Anterior cingulate cortex (tissue), 58 donors: Measurements from ENCODE around the gene DEGS1.
A peak's percentile ranks its signal among the peaks of the same experiment; 100 is the strongest.
"Not testable (repeated sequence)": the region's sequence is repeated elsewhere in the genome, so short reads cannot be mapped to it uniquely, and the experiment has no call there.

Experiments used
- DNase-seq, 58 donors: peaks; one replicate each; lab custom pipeline; 2025; lab: John Stamatoyannopoulos, UW

DEGS1 gene

DNA sequence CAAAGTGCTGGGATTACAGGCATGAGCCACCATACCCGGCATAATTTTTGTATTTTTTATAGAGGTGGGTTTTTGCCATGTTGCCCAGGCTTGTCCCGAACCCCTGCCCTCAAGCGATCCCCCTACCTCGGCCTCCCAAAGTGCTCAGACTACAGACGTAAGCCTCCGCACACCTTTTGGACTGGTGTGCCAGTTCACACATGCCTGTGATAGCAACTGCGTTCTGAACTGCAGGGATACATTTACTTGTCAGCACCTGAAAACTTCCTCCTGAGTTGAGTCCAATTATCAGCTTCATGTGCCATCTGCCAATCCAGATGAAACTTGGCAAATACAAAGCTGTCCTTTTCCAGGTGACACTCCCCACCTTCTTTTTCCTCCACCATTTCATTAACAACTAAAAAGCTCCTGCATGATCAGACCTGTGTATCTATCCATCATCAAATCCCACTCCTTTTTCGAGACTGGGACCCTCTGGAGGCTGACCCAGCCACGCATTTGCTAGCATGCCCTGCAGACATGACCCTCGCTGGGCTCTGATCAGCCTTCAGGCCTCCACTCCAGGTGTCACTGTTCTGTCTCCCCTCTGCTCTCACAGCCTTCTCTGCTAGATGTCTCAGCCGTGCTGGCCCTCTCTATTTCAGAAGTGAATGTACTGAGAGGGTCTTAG lies 2.1 kb upstream of the DEGS1 start:
- no peak for DNase-seq

DNA sequence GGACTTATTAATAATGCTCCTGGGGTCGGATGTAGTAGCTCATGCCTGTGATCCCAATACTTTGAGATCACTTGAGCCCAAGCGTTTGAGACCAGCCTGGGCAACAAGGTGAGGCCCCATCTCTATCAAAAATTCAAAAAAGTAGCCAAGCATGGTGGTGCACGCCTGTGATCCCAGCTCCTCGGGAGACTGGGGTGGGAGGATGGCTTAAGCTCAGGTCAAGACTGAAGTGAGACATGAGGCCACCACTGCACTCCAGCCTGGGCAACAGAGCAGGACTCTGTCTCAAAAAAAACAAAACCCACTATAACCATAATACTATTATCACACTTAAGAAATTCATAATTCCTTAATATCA lies 1.6 kb upstream of the DEGS1 start:
- DNase-seq, result no peak

DNA sequence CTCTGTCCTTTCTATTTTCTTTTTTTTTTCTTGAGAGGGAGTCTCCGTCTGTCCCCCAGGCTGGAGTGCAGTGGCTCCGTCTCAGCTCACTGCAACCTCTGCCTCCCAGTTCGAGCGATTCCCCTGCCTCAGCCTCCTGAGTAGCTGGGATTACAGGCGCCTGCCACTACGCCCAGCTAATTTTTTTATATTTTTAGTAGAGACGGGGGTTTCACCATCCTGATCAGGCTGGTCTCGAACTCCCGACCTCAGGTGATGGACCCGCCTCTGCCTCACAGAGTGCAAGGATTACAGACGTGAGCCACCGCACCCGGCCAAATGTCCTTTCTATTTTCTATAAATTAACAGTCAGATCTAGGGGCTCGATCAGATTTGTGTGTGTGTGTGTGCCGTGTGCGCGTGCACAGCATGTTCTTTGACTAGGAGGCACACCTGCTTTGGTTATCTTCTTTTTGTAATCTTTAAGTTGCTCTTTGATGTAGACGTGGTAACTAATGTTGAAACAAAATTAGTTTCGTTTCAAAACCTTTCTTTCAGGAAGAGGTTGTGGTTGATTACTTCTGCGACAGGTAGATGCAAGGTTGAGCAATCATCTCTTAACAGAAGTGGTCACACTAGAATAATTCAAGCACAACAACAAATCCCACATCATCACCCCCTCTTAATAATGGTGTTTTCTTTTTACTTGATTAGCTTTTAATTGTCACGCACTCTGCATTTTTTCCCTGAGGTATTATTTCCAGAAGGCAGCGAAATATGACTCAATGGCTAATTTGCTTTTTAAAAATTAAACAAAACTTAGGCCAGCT lies 779 bp upstream of the DEGS1 start:
- DNase-seq, result no peak

DNA sequence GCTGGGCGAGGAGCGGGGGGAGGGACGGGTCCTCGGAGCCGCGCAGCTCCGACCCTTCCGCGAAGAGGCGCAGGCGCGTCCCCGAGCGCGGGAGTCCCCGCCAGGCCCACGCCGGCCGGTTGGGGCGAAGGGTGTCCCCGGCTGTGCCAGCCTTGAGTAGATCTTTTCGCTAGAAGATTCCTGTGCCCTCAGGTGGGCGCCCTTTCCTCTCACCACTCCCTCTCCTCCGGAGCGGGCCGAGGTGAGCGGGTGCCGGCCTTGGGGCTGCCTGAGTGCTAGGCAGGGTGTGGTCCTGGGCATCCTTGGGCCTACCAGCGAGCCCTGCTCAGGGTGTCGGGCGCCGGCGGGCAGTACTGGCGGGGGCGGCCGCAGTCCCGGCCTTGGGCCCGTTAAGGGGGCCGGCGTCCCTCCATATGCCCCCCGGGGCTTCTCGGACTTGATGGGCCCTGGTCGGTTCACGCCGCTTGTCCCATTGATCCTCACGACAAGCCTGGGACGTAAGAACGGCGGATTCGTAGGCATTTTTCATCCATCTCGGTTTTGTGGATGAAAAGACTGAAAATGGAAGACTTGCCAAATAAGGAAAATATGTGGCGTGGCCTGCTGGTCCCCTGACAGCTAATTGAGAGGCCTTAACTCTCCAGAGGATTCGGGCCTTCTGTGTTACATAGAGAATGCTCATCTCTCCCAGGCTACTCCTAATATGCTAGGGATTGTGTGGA lies 712 bp downstream of the DEGS1 start:
- DNase-seq, result peak in 50 of 58 donors; percentile 21 to 82 (median 62)

DNA sequence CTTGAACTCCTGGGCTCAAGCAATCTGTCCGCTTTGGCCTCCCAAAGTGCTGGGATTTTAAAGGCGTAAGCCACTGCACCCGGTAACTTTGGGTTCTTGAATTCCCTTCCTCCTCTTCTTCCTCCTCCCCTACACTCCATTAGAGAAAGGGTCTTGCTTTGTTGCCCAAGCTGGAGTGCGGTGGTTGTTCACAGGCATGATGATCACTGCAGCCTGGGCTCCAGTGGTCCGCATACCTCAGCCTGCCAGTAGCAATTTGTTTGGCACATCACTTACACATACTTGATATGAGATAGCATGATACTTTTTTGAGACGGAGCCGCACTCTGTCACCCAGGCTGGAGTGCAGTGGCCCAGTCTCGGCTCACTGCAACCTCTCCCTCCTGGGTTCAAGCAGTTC lies 2.2 kb downstream of the DEGS1 start:
- no peak for DNase-seq

DNA sequence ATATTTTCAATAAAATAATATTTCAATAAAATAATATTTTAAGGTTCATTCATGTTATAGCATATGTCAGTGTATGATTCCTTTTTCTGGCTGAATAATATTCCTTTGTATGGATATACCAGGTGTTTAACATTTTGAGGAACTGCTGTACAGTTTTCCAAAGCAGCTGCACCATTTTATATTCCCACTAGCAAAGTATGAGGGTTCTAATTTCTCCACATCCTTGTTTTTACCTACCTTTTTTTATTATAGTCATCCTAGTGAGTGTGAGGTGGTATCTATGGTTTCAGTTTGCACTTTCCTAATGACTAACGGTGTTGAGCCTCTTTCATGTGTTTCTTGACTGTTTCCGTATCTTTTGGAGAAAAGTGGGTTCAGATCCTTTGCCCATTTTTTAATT lies 5.2 kb downstream of the DEGS1 start:
- no peak for DNase-seq

DNA sequence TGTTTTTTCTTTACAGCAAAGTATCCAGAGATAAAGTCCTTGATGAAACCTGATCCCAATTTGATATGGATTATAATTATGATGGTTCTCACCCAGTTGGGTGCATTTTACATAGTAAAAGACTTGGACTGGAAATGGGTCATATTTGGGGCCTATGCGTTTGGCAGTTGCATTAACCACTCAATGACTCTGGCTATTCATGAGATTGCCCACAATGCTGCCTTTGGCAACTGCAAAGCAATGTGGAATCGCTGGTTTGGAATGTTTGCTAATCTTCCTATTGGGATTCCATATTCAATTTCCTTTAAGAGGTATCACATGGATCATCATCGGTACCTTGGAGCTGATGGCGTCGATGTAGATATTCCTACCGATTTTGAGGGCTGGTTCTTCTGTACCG lies 6.5 kb downstream of the DEGS1 start:
- DNase-seq, result no peak

DNA sequence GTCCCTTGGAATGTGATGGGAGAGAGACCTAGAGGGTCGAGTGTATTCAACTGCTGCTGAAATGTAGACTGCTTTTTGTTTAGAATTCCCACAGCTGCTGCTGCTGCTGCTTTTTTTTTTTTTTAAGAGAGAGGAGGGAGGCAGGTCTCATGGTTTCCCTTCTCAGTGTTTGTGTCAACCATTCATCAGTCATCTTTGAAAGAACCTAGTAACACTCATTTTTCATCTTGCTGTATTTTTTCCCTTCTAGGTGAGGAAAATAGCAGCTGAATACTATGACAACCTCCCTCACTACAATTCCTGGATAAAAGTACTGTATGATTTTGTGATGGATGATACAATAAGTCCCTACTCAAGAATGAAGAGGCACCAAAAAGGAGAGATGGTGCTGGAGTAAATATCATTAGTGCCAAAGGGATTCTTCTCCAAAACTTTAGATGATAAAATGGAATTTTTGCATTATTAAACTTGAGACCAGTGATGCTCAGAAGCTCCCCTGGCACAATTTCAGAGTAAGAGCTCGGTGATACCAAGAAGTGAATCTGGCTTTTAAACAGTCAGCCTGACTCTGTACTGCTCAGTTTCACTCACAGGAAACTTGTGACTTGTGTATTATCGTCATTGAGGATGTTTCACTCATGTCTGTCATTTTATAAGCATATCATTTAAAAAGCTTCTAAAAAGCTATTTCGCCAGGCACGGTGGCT lies 9.2 kb downstream of the DEGS1 start:
- DNase-seq, result no peak

DNA sequence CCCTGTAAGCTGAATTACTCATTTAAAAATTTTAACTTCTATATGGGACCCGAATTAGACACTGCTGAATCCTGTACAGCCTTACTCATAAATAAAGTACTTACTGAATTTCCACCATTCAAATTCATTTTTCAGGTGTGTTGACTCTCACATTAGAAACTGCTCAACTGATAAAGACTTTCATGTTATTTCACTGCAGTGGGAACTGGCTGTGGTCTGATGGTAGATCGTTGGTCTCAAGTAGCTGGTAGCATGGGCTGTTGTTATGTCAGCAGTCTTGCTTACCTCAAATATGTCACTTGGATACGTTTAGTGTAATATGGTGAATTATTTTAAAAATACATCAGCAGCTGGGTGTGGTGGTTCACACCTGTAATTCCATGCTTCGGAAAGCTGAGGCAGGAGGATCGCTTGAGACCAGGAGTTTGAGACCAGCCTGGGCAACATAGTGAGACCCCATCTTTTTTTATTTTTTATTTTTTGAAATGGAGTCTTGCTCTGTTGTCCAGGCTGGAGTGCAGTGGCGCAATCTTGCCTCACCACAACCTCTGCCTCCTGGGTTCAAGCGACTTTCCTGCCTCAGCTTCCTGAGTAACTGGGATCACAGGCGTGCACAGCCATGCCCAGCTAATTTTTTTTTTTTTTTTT lies 10.4 kb downstream of the DEGS1 start:
- no peak for DNase-seq

DNA sequence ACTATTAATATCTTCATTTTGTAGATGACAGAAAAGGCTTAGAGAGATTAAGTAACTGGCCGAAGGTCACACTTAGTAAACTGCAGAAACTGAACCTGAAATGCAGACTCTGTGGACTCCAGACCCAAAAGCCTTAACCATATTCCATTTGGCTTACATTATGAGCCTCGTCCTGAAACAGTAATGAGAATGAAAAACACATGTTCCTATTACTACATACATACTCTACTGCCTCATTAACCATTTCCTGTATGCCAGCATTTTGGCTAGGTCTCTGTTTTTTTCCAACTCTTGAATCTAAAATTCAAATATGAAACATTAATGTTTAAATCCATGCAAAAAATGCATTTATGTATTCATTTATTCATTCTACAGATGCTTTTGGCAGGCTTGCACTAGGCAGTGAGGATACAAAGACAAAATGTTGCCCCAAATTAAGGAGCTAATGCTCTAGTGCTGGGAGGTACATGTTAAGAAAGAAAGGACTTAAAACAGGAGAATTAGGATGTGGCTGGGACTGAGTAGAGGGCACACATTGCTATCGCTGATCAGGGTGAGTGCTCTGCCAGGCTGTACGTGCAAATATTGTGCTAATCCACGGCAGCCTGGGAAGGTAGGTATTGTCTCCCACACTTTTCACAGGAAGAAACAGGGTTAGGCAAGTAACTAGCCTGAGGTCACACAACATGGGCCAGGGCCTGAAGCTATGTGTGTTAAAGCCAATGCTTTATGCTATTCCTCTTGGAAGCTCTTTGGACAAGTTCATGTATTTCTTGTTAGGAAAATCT lies 14.0 kb downstream of the DEGS1 start:
- no peak for DNase-seq

DNA sequence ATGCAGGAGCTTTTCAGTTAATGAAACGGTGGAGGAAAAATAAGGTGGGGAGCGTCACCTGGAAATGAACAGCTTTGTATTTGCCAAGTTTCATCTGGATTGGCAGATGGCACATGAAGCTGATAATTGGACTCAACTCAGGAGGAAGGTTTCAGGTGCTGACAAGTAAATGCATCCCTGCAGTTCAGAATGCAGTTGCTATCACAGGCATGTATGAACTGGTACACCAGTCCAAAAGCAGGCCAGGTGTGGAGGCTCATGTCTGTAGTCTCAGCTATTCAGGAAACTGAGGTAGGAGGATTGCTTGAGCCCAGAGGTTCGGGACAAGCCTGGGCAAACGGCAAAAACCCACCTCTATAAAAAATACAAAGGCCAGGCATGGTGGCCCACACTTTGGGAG lies 15.5 kb downstream of the DEGS1 start:
- DNase-seq, result no peak

DNA sequence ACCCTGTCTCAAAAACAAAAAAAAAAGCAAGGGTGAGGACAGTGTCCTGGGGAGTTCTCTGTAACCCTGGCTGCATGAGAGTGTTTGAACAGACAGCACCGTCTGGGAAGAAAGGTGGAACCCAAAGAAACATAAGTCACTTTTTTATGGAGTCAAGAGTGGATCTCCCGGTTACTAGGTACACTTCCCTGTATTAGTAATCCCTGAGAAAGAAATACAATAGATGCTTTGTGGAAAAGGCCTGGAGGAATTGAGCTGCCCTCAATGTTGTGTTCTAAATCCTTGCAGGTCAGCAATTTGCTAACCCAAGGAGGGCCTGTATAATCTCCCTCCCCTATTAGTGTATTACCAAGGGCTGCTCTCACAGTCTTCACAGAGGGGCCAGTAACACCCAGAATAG lies 16.6 kb downstream of the DEGS1 start:
- DNase-seq, result no peak

DNA sequence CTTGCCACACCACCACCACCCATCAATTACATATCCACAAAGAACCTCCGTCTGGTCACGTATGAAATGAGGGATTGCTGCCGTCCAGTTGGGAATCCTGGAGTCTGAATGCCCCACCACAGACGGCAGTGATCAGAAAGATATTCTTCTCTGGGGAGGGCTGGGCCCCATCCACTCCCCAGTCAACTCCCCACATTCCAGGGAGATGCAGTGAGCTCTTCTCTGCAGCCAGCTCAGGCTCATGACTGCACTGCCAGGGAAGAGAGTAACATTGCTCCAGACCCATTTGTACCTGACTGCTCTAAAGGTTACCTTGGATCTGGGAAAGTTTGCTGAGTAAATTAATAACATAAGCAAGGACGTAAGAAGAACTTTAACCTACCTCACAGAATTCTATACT lies 18.3 kb downstream of the DEGS1 start:
- DNase-seq, result no peak

DNA sequence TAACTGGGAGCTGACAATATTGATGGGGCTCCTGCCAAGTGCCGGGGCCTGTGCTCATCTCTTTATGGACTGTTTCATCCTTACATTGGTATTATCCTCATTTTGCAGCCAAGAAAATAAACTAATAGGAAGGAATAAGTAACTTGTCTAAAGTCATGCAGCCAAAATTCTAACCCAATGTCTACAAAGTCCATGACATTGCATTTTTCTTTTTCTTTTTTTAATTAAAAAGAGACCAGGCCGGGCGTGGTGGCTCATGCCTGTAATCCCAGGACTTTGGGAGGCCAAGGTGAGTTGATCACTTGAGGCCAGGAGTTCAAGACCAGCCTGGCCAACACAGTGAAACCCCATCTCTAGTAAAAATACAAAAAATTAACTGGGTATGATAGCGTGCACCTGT lies 18.8 kb downstream of the DEGS1 start:
- DNase-seq, result no peak

DNA sequence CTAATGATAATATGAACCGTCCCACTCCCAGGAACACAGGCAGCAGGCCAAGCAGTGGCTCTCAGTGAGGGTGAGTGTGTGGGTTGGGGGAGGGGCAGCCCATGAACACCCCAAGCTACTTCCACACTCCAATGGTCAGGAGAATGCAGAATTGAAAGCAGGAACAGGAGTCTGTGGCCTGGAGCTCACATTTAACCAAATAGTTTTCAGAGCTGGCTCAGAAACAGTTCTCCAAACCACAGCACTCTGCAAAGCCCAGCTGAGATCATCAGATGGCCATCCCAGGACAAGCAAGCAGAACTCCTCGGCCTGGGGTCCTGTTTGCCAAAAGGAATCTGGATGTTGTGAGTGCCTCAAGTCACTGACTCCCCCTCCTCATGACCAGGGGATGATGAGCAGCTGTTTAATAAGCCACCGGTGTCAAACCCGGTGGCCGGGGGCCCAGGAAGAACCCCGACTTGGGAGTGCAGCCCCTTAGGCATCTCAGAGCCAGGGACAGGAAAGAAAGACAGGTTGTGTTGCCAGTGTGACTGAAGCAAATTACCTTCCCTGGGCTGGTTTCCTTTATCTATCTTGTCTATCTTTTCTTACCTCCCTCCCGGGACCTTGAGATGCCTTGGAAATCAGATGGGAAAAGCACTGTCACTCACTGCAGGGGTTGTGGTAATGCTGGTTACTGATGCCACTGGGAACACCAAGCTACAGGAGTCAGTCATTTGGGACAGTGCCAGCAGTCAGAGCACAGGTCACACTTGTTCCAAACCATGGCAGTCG lies 20.4 kb downstream of the DEGS1 start:
- DNase-seq, result peak in 36 of 58 donors; percentile 3 to 68 (median 20)

DNA sequence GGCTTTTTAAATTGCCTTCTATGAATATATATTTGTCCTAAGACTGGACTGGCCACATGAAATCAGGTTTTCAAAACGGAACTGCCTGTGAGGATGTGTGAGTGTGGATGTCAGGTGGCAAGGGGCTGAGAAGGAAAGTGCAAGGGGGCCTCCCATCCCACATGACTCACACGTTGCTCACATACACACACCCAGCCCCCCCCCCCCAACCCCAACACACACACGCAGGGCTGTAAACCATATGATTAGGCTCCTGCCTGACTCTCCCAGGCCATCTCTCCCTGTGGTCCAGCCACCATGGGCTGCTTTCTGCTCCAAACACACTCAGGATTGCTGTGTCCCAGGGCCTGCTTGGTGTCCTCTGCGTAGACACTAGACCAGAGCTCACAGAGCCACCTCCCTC lies 22.4 kb downstream of the DEGS1 start:
- DNase-seq, result peak in 3 of 58 donors; percentile 3 to 7 (median 3)

DNA sequence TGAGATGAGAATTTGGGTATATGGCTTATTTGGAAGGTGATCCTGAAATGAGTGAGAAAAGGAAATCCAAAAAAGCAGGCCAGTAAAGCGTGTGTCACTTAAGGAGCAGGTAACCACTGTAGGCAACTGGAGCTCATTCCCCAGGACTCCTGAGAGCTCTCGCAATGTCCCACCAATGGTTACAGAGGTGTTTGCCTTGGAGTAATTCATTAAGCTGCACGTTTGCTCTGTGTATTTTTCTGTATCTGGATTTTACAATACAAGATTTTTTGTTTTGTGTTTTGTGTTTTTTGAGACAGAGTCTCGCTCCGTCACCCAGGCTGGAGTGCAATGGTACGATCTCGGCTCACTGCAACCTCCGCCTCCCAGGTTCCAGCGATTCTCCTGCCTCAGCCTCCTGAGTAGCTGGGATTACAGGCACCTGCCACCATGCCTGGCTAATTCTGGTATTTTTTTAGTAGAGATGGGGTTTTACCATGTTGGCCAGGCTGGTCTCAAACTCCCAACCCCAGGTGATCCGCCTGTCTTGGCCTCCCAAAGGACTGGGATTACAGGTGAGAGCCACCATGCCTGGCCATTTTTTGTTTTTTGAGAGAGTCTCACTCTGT lies 23.0 kb downstream of the DEGS1 start:
- DNase-seq, result not testable (repeated sequence)

DNA sequence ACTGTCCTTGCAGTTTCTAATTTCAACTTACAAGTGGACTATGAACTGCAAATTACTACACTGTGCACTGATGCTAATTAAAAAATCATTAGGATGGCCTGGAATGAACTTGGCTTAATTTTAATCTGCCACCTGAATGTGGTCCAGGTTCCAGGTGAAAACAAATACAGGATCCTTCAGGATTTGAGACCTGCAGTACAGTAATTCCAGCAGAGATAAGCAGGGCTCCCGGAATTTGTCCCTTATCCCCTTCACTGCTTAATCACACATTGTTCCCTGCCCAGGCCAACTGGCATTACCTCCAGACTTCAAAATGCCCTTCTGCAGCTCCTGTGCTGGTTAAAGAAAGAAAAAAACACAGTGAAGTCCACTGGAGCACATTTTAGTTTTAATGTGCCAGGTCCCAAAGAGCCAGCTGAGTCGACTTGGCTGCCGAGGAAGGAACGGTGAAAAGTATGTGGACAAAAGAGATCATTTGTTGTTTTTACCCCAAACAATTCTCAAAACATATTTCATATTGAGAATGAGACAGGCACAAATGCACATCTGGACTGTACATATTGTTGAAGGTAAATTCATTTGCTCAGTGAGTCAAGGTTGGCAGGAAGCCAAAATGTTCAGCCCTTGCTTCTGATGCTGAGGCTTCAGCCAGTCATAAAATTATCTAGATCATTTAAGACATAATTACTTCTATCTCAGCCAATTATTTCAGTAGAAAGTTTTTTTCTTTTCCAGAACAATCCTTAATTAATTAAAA lies 28.3 kb downstream of the DEGS1 start:
- DNase-seq, result peak in 2 of 58 donors; percentile 9 to 22
